GM18498 (cell line): Measurements from ENCODE around the gene OSBPL5.

Source experiments
- ATAC-seq: cut with Tn5 transposase; IDR thresholded peaks from one replicate; pipeline ENCODE4 v1.9.1; 2021; ENCODE audit warnings: mild to moderate bottlenecking, moderate library complexity; ENCODE audit not compliant: unreplicated experiment

Gene OSBPL5

GRCh38 chr11:3199537-3200295, 34.6 kb upstream of the OSBPL5 start:
- no peak for ATAC-seq

- ATAC-seq: no peak
Measured at GRCh38 chr11:3198815-3199214, 33.7 kb upstream of the OSBPL5 start.

DNA sequence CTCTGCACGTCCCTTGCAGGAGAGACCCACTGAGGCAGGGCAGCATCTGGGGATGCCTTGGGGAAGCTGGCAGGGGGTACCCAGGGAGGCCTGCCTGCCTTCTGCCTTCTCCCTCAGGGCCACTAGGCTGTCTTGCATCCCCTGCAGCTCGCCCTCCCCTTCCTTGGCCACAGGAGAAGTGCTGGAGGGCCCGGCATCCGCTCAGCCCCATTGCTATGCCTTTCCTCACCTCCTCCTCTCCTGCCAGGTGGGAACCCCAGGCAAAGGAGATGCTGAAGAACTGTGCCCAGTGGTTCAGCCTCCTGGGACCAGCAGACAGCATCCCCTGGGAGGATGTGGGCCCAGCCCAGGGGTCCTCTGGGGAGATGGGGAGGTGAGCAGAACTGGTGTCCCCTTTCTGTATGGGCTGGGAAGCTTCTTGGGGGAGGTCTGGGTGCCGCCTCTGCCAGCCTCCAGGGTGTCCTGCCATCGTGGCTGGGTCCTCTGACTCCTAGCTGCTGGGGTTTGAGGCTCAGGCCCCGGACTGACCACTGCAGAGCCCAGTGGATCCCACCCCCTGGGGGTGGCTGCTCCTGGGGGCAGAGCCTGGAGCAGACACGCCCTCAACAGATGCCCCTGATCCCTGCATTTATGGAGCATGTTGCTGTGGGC, 32.9 kb upstream of the OSBPL5 start:
- no peak for ATAC-seq

DNA sequence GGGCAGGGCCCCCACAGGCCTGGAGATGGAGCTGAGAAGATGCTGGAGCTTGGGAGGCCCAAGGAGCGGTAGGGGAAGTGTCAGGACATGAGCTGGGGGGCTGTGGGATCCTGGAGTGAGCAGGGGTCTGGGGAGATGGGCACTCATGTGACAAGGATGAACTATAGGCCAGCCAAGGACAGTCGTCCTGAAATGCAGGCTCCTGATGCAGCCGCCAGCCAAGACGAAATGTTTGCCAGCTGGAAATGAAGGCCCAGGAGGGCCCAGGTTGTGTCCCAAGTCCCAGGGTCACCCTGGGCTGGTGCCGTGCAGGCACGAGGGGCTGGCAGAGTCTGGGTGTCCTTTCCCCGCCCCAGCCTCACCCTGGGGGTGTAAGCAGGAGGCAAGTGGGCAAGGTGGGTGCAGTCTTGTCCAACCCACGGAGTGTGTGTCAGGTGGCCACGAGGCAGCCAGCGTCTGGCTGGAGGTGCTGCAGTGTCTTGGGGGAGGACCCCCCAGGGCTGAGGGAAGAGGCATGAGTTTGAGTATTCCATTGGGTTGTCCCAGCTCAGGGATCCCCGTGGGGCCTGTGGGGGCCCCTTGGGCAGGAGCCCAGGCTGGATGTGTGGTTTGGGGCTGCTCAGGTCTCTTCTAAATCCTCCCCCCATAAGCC, 32.1 kb upstream of the OSBPL5 start:
- no peak for ATAC-seq

- ATAC-seq: no peak
Measured at GRCh38 chr11:3196161-3197043, 31.3 kb upstream of the OSBPL5 start.

DNA sequence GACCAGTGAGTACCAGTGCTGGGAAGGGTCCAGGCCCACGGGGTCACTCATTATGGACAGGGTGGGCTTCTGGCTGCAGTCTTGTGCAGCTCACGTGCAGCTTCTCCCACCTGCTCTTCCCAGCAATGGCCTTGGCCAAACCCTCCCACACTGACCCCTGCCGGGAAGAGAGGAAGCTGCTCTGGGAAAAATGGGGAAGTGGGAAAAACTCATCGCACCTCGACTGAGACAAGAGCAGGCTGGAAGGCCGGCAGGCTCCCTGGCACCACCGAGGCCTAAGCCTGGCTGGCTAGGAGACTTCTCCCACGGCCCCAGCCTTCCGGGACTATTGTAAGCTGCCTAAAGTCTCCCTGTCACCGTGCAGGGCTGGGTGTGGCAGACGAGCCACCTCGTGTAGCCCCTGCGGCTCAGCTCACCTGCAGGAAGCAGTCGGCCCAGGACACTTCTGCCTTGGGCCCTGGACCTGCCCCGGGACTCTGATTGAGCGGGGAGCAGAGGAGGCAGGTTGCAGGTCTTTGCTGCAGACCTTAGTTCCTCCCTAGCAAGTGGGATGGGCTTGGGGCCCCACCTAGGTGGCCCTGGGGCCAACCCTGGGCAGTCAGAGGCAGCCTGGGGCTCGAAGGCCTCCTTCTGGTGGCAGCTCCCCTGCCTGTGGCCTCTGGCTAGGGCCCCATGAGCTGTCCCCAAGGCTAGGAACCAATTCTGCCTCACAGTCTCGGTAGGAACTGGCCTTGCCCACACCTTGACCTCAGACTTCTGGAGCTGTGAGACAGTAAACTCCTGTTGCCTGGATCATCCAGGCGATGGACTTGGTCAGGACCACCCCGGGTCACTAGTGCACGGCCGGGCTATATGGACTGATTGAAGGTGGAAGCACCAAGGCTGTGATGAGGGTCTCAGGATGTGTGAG, 30.4 kb upstream of the OSBPL5 start:
- ATAC-seq: no peak

DNA sequence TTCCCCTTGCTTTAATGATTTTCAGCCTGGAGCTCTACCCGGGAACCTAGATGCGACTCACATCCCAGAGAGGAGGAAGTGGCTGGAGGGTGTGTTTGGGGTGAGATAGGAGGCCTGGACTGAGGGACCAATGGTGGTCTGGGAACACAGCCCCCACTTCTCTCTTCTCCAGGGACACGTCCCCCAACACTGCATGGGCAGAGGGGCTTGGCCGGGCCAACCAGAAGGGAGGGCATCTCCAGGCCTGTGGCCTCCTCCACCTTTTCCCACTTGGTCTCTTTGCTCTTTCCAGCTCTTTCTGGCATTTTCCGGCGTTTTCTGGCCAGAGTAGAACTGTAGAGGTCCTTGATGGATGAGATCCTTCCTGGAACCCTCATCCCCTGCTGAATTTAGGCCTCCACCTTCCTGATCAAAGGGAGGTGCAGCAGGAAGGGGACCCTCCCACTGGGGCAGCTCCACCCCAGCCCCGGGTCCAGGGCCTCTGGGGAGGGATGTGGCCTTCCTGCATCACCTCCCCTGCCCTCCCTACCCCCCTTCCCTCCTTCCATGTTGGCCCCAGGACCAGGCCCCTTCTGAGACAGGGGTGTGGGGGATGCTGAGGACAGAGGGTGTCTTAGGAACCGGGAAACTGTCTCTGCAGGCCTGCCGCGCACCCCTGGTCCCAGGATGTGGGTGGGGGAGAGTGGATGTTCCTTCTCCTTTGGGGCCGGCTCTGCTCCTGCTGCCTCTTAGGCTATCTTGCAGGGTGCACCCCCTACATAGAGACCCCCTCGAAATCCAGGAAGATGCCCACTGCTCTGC, 29.1 kb upstream of the OSBPL5 start:
- no peak for ATAC-seq

GRCh38 chr11:3193373-3194015, 28.4 kb upstream of the OSBPL5 start:
- no peak for ATAC-seq

DNA sequence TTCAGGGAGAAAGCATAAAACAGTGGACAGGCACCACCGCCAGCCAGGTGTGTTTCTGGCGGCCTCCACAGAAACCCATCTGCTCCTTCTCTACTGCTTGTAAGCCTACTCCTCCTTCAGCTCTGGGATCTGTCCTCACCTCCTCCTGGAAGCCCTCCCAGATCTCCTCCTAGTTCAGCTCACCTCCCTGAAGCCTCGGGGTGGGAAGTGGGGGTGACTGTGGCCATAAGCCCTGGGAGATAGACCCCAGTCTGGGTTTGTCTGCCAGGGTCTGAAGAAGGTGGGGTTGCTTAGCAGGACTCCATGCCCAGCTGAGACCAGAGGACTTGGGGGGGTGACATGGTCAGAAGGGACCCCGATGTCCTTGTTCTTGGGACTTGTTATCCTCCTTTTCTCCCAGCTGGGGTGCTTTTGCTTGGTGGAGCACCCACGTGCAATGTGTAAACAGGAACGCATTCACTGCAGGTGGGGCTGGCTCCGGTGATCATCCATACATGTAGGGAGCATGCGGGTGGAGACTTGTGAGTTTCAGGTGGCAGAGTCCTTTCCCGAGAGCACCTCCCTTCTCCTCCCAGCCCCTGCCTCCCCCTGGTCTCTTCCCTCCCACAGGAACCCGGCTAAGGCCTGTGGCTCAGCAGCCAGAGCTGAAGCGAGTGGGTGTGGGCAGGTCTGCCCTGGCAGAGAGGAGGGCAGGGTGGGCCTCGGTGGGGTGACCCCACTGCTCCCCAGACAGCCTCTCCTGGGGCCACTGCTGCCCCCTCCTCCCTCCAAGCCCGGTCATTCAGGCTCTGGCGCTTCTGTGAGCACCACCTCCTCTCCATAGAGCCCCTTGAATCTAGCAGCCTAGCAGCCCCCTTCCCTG, 27.6 kb upstream of the OSBPL5 start:
- ATAC-seq: no peak

DNA sequence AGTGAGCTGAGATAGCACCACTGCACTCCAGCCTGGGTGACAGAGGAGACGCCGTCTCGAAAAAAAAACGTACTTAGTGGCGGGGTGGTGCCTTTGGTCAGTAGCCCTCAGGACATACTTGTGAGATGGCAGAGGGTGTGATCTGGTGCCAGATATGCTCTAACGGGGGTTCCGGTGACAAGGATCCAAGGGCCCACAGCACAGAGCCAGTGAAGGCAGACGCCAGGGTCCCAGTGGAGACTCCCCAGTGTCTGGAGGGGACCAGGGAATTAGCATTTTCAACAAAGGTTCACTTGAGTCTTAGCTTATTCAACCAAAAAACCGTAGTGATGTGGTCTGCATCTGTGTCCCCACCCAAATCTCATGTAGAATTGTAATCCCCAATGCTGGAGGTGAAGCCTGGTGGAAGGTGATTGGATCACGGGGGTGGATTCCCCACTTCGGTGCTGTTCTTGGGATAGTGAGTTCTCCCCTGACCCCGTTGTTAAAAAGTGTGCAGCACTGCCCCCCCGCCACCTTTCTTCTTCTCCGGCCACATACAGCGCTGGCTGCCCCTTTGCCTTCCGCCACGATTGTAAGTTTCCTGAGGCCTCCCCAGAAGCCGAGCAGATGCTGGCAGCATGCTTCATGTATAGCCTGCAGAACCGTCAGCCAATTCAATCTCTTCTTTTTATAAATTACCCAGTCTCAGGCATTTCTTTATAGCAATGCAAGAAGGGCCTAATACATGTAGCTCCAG, 26.6 kb upstream of the OSBPL5 start:
- ATAC-seq: no peak

DNA sequence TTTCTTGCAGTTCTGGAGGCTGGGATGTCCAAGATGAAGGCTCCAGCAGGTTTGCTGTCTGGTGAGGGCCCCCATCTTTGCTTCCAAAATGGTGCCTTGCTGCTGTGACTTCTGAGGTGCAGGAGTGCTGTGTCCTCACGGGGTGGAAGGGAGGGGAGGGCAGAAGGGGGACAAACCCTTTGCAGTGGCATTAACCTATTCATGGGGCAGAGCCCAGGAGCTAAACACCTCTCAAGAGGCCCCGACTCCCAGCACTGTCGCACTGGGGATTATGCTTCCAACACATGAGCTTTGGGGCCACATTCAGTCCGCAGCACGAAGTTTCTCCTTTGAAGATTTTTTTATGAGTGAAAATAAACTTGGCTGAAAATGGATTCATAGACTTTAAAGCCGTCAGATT, 25.5 kb upstream of the OSBPL5 start:
- no peak for ATAC-seq

- no peak for ATAC-seq
Measured at GRCh38 chr11:3189886-3190583, 24.9 kb upstream of the OSBPL5 start.

DNA sequence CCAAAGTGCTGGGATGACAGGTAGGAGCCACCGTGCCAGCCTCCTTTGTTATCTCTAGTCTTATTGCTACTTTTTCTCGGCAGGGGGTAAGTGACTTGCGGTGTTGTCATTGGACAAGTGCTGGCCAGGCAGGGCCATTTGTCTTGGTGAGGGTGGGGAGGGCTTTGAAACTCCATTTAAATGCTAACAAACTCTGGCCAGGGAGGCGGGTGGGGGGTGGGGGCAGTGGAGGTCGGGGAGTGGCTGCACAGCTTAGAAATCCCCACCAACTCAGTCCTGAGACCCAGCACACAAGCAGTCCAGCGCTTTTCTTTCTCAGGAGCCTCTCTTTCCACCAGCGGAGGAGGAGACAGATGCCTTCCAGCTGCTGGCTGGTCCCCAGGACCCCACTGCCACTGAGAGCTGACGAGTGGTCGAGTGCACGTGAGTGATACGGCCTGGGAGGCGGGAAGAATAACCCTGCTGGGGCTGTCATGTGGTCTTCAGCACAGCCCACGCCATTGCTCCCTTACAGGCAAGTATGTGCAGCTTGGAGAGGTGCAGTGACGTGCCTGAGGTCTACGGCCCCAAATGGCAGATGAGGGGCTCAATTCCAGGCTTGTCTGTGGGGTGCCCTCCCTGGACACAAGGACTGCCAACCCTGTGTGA, 24.2 kb upstream of the OSBPL5 start:
- no peak for ATAC-seq

DNA sequence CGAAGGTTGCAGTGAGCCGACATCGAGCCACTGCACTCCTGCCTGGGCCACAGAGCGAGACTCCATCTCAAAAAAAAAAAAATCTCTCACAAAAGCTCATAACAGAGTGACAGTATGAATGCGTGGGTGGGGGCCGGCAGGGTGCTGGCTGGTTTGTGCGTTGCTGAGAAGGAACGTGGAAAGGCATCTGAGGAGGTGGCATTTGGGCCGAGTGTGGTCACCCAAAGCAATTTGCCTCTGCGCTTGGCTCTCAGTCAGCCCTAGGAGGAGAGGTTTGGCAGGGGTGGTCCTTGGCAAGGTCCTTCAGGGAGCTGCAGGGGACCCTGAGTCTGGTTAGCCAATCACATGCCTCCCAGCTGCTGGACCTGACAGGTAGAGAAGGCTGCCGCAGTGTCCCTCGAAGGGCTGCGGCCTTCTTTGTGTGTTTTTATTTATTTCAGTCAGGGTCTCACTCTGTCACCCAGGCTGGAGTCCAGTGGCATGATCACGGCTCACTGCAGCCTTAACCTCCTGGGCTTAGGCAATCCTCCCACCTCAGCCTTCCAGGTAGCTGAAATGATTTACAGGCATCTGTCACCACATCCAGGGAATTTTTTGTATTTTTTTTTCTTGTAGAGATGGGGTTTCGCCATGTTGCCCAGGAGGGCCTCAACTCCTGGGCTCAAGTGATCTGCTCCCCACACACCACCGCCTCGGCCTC, 23.5 kb upstream of the OSBPL5 start:
- no peak for ATAC-seq

GRCh38 chr11:3186166-3186953, 21.2 kb upstream of the OSBPL5 start:
- no peak for ATAC-seq
